ENCODE results near the gene CIB4.
A peak's percentile ranks its signal among the peaks of the same experiment; 100 is the strongest.

Gene CIB4

GRCh38 chr2:26563686-26564085 is 77.5 kb downstream of the CIB4 start:
- DNase-seq = no peak

- peak; percentile 30 for DNase-seq
Measured at GRCh38 chr2:26562811-26563645, 78.1 kb downstream of the CIB4 start.

DNA sequence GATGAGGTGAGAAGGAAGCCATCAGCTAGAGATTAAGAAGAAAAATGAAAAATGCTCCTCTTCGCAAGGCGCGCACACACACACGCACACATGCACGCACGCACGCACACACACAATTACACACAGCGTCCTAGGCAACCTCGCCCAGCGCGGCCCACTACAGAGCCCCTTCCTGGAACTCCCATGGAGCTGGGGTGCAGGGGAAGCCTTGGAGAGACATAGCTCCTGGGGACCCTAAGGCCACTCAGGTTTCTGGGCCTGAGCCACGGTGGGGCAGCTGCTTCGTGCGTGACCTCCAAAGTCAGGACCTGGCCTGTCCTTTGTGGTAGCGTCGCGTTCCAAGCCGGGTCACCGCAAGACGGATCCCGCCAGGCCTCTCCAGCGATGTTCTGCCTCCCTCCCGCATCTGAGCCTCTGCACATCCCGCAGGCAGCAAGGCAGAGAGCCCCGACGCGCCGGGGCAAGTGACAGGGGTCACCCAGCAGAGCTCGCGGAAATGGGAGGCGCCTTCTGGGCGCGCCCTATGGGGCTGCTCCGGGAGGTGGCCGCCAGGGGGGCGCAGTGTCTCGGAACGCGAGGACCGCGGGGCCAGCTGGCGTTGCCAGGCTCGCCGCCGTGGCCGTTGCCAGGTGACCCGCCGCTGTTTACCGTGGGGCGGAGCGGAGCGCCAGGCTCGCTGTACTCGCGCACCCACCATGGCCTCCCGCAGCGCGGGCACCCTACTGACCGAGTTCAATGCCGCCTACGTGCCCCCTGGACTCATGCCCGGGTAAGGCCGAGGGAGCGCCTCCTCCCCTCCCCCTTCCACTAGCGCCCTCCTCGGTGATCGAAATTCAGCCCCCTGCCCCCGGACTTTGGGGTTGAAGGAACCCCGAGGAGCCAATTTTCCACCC is 79.0 kb downstream of the CIB4 start:
- DNase-seq = peak; percentile 37

DNA sequence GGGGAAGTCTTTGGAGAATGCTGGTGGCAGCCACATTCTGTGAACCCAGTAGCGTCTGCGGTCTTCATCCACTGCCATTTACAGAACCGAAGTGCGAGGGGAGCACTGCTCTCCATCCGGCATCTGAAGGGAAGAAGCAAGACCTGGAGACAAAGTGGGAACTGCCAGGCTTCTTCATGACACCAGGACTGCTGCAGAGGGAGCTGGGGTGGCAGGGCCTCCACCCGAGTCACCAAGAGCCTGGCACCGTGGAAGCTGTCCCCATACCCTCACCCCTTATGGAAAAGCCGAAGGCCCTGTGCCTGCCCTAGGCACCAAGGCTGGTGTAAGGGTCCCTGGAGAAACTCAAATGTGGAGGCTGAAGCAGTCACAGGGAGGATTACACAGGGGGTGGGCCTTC is 79.8 kb downstream of the CIB4 start:
- no peak for DNase-seq

- DNase-seq = no peak
Measured at GRCh38 chr2:26560892-26561291, 80.3 kb downstream of the CIB4 start.

DNA sequence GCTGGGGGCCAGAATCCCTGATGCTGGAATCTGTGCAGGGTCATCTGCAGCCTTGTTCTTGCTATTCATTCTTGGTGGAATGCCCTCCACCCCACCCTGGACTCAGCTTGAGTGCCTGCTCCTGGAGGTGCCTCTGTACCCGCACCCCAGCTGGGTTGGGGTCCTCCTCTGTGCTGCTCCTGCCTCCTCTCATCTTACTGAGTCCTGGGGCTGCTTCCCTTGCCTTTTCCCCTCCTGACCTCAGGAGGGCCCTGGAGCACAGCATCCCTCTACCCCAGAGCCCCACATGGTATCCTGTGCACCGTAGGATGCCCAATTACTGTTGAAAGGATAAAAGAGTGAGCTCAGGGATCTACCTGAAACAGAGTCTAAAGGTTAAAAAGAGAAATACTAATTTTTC is 81.6 kb downstream of the CIB4 start:
- no peak for DNase-seq

GRCh38 chr2:26559044-26559405 is 82.1 kb downstream of the CIB4 start:
- no peak for DNase-seq

GRCh38 chr2:26558271-26559043 is 82.7 kb downstream of the CIB4 start:
- no peak for DNase-seq

- no peak for DNase-seq
Measured at GRCh38 chr2:26557244-26557925, 83.8 kb downstream of the CIB4 start.

GRCh38 chr2:26556309-26557243 is 84.6 kb downstream of the CIB4 start:
- no peak for DNase-seq

DNA sequence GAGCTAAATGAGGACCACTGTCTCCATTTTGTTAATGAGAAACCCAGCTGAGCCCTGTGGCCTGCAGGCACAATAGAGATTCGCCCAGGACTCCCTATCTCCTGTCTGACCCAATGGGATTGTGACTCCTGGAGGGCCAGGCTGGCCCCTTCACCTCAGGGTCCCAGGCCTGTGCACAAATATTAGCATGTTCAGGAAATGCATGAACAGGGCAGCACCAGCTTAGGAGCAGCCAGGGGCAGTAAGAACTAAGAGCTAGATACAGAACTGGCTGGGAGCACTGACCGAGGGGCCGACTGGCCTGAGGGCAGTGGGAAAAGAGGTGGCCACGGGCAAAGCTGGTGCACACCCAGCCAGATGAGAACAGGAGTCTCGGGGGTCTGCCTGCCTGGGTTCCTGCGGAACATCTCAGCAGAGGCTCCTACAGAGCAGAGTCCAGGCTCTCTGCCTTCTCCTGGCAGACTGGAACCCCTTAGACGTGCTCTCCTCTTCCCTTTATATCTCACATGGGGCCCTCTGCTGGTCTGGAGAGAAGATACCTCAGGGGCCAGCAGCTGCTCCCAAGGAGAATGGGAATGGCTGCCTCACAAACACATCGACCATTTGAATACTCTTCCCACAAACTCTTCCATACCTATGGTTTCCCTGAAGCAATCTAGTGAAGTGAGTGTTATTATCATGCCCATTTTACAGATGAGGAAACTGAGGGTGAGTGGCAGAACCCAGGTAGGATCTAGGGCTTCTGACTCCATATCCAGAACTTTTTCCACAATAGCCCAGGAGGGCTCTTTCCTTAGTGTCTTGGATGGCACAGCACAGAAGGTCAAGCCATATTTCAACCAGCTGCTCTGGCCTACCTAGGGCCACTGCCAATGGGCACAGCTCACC is 85.7 kb downstream of the CIB4 start:
- no peak for DNase-seq

- DNase-seq = no peak
Measured at GRCh38 chr2:26552641-26553374, 88.4 kb downstream of the CIB4 start.

GRCh38 chr2:26550276-26551015 is 90.7 kb downstream of the CIB4 start:
- DNase-seq = peak; percentile 55

DNA sequence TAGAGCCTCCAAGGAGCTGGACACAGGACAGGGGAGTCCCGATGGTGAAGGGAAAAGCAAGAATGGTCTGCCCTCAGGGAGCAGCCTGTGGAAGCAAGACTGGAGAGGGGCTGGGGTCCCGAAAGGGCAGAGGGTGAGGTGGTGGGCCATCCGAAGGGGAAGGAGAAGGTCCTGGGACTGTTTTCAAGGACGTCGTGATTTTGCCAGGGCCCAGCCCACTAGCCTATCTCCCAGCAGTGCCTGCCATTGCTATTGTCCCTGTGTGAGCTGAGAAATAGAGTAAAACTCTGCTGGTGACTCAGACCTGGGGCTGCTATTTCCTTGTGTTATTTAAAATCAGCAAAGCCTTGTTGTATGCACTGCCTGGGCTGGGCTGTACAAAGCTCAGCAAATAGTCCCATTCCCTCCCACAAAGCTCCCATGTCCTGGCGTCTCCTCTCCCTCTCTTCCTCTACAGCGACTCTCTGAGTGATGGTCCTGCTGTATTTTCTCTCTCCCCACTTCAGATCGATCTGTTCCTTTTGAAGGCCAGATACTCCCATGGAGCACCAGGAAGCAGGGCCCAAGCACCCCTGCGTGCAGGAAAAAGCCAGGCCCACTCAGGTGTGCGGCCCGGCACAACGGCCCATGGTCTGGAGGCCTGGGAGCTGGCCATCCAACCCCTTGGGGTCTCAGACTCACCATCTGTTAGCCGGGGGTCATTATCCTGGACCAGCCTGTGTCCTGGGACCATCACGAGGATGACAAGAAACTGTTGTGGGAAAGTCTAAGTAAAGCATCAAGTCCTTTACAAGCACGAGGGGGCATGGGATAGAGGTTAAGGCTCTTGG is 98.3 kb downstream of the CIB4 start:
- no peak for DNase-seq

DNA sequence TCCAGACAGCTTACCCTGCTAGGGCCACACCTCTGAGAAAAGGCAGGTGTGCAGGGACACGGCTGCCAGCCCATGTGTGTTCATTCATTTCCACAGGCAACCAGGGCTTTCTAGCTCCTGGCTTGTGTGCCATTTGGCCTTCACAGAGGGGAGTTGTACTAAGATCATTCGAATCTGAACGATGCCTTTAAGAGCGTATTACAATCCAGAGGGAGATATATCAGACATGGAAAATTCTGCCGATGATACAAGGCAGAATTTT is 99.0 kb downstream of the CIB4 start:
- DNase-seq = no peak

DNA sequence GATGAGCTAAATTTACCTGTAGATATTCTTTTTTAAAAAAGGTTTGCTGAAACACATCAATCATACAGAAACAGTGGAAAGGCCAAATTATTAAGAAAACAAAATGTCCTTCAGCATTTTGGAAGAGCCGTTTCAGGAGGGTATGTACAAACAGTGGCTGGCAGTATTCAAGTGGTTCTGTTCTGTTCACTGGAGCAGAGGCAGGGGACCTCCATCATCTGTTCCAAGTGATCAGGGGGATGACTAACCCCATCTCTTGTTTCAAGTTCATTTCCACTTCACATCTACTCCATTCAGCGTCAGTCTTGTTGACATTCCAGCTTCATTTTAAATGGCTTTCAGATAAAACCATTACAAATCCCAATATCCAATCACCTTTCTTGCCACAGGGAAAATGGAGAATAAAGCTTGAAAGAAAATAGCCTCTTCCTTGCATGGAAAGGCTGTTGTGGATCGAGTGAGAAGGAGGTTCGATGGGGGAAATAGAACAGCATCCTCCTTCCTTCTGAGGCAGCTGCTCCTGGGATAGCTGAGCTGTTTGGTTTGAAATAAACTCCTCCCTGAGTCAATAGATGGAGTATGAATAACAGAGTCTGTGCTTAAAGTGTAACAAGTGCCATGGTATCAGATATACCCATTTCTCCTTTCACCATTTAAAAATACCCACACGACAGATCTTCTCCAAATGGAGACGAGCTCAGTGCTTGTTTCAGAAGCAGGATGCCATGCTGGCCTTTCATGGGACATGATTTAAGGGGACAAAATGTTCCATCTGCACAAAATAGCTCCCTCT is 99.6 kb downstream of the CIB4 start:
- peak; percentile 82 for DNase-seq

GRCh38 chr2:26540961-26541360 is 100.2 kb downstream of the CIB4 start:
- DNase-seq = peak; percentile 31
